GM12865 (cell line): Measurements from ENCODE around the gene ACER3.
"Not testable (repeated sequence)": the region's sequence is repeated elsewhere in the genome, so short reads cannot be mapped to it uniquely, and the experiment has no call there.

Experiments used
- DNase-seq: peaks from one replicate; pipeline ENCODE4 v3.0.0; 2010; ENCODE audit warnings: low read depth
- H3K4me3 ChIP-seq: 2 replicates; pipeline ENCODE4 v1.5.1; 2011; ENCODE audit warnings: mild to moderate bottlenecking, low read depth, low read length, control low read depth
- TF ChIP-seq, protein P1 (sequence below): IDR thresholded peaks from 2 replicates; pipeline ENCODE4 v1.5.1; 2011; ENCODE audit warnings: low read length, control low read depth, low read depth, inconsistent platforms; ENCODE audit not compliant: insufficient read depth; ENCODE audit errors: missing control alignments

The ACER3 gene

GRCh38 chr11:77003963-77004362 is 143.2 kb downstream of the ACER3 start:
- H3K4me3 ChIP-seq, result no peak overlapping the region
- TF ChIP-seq, protein P1, sequence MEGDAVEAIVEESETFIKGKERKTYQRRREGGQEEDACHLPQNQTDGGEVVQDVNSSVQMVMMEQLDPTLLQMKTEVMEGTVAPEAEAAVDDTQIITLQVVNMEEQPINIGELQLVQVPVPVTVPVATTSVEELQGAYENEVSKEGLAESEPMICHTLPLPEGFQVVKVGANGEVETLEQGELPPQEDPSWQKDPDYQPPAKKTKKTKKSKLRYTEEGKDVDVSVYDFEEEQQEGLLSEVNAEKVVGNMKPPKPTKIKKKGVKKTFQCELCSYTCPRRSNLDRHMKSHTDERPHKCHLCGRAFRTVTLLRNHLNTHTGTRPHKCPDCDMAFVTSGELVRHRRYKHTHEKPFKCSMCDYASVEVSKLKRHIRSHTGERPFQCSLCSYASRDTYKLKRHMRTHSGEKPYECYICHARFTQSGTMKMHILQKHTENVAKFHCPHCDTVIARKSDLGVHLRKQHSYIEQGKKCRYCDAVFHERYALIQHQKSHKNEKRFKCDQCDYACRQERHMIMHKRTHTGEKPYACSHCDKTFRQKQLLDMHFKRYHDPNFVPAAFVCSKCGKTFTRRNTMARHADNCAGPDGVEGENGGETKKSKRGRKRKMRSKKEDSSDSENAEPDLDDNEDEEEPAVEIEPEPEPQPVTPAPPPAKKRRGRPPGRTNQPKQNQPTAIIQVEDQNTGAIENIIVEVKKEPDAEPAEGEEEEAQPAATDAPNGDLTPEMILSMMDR, result no peak
- no peak for DNase-seq

- no peak overlapping the region for H3K4me3 ChIP-seq
- TF ChIP-seq, protein P1, result no peak
- no peak for DNase-seq
Observed at GRCh38 chr11:77009533-77010160, 148.9 kb downstream of the ACER3 start.

DNA sequence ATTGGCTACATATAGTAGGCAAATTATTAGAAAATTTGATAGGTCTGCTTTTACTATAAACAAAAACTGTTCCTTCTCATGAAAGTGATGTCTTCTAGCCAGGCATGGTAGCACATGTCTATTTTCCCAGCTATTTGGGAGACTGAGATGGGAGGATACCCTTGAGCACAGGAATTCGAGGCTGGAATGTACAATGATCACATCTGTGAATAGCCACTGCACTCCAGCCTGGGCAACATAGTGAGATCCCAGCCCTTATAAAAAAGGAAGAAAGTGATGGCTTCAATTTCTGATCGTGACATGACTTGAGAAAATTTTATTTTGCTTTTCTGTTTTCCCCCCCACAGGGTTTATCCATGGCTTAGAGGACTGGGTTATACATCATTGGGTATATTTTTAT is 154.0 kb downstream of the ACER3 start:
- no peak overlapping the region for H3K4me3 ChIP-seq
- DNase-seq, result no peak
- TF ChIP-seq, protein P1, result no peak

- not testable (repeated sequence) for DNase-seq, H3K4me3 ChIP-seq
Observed at GRCh38 chr11:77018396-77018924, 157.7 kb downstream of the ACER3 start.

DNA sequence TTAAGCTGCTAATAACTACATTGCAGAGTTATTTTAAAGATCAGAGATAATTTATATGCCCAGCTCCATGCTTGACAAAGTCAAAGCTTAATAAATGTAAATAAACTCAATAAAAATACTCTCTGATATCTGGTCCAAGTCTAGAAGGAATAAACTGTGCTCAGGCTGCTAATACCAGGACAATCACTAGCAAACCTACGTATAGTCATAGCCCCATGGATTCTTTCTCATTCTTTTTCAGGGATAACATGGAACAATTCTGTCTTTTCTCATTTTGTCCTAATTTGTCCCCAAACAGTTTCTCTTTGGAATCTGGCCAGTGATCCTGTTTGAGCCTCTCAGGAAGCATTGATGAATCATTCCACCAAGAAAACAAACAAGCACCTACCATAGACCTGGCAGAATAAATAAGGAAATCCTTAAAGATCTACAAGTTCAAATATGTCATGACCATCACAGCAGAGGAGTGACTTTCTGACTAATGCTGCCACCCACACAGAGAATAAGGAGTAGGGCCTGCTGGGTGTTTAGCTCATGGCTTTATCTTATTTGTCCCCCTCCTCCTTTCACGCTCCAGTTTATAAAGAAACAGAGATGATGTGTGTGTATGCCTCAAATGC is 159.4 kb downstream of the ACER3 start:
- DNase-seq, result no peak
- no peak overlapping the region for H3K4me3 ChIP-seq
- TF ChIP-seq, protein P1, result no peak

GRCh38 chr11:77020734-77021133 is 160.0 kb downstream of the ACER3 start:
- no peak overlapping the region for H3K4me3 ChIP-seq
- TF ChIP-seq, protein P1, result no peak
- no peak for DNase-seq

DNA sequence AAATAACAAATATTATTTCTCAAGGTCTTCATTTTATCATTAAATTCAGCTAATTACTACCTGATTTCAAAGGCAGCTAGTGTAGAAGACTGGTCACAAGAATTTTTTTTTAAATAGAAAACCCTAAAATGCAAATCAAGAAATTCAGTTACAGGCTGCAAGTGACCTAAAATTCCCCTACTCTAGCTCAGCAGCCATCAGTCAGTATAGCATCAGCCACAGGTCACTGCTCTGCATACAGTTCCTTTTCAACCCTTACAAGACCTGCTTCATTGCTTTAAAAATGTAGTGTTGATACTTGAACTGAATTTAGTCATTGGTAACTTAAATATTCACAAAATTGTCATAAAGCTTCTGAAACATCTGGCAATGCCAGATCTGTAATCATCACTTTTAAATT is 164.0 kb downstream of the ACER3 start:
- DNase-seq, result peak; percentile 12
- no peak overlapping the region for H3K4me3 ChIP-seq

More for the DNA sequence above, 164.0 kb downstream of the ACER3 start:
- TF ChIP-seq, protein P1, result no peak
